Measurements from ENCODE around the gene FGF14.

Gene FGF14

DNA sequence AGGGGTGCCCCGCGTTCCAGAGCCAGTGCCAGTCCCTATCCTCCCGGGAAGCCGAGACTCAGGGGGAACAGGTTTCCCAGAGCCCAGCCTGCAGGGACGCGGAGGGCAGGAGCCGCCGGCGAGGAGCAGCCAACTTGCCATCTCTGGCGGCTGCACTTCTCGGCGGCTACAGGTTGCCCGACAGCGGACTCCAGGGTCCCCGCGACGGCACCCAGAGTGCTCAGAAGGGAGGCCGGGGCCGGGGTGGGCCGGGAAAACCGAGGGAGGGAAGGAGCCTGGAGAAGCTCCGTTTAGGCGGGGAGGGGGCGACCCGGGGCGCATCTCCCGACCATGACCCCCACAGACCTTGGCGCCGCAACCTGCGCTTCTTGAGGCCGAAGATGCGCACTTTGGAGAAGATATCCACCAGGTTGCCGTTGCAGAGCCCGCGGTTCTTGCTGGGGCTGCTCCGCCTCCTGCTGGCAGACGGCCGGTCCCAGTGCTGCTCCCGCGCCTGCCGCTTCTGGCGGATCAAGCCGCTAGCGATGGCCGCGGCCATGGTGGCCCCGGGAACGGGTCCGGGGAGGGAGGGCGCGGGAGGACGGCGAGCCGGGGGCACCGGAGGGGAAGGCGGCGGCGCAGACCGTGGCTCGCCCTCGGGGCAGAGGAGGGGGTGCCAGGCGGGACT lies 485.6 kb downstream of the FGF14 start:
- H3K4me2 ChIP-seq (ENCODE audit: low read depth, low read length, poor library complexity, severe bottlenecking) = no peak overlapping the region
- no peaks in the 10 kb centered on the region for H3K27me3 ChIP-seq (ENCODE audit: low read length)
- no peaks in the 10 kb centered on the region for H3F3A ChIP-seq (ENCODE audit: insufficient read depth)
- H4K20me1 ChIP-seq (ENCODE audit: low read depth, low read length) = no peaks in the 10 kb centered on the region
- no peaks in the 10 kb centered on the region for H3K36me3 ChIP-seq (ENCODE audit: low read length)
- no peaks in the 10 kb centered on the region for H3K9me2 ChIP-seq (replicated peaks; ENCODE audit: insufficient read depth, low read length)
- TF ChIP-seq, protein P1, sequence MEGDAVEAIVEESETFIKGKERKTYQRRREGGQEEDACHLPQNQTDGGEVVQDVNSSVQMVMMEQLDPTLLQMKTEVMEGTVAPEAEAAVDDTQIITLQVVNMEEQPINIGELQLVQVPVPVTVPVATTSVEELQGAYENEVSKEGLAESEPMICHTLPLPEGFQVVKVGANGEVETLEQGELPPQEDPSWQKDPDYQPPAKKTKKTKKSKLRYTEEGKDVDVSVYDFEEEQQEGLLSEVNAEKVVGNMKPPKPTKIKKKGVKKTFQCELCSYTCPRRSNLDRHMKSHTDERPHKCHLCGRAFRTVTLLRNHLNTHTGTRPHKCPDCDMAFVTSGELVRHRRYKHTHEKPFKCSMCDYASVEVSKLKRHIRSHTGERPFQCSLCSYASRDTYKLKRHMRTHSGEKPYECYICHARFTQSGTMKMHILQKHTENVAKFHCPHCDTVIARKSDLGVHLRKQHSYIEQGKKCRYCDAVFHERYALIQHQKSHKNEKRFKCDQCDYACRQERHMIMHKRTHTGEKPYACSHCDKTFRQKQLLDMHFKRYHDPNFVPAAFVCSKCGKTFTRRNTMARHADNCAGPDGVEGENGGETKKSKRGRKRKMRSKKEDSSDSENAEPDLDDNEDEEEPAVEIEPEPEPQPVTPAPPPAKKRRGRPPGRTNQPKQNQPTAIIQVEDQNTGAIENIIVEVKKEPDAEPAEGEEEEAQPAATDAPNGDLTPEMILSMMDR (IDR thresholded peaks at IDR 0.05; ENCODE audit: insufficient read depth, low read length, poor library complexity, severe bottlenecking) = no peak
- no peak for TF ChIP-seq EZH2phosphoT487 (conservative IDR thresholded peaks at IDR 0.05; ENCODE audit: low read length)
- H3K9ac ChIP-seq (ENCODE audit: low read length) = no peak overlapping the region
- no peak overlapping the region for H3K4me3 ChIP-seq (ENCODE audit: insufficient read depth, low read length, poor library complexity, severe bottlenecking)
- H3K9me3 ChIP-seq (ENCODE audit: insufficient read depth, low read length) = no peaks in the 10 kb centered on the region
- no peak overlapping the region for H3K27ac ChIP-seq (ENCODE audit: low read depth, low read length)
- H3K79me2 ChIP-seq (ENCODE audit: insufficient read depth, low read length) = no peaks in the 10 kb centered on the region
- no peak overlapping the region for H2AFZ ChIP-seq (ENCODE audit: low read depth, low read length, severe bottlenecking)

DNA sequence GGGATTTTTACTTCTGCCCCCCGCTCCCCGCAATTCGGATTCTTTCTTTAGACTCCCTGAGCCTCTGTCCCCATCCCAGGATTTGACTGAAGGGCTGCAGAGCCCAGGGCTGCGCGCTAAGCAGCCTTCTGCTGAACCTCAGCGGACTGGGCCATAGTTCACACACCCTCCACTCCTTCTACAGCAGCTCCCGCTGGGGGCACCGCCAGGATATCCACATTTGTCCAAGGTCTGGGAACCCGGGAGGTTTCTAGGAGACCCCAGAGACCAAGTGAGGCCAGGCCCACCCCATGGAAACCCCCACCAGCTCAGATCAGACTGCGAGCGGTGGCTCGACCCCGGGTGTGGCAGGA lies 486.1 kb downstream of the FGF14 start:
- no peaks in the 10 kb centered on the region for H4K20me1 ChIP-seq (ENCODE audit: low read depth, low read length)
- no peak overlapping the region for H3K9ac ChIP-seq (ENCODE audit: low read length)
- H3K27me3 ChIP-seq (ENCODE audit: low read length) = no peaks in the 10 kb centered on the region
- H3K27ac ChIP-seq (ENCODE audit: low read depth, low read length) = no peak overlapping the region
- no peak overlapping the region for H3K4me2 ChIP-seq (ENCODE audit: low read depth, low read length, poor library complexity, severe bottlenecking)
- H2AFZ ChIP-seq (ENCODE audit: low read depth, low read length, severe bottlenecking) = no peak overlapping the region
- H3K36me3 ChIP-seq (ENCODE audit: low read length) = no peaks in the 10 kb centered on the region
- no peaks in the 10 kb centered on the region for H3K79me2 ChIP-seq (ENCODE audit: insufficient read depth, low read length)
- no peaks in the 10 kb centered on the region for H3K9me2 ChIP-seq (replicated peaks; ENCODE audit: insufficient read depth, low read length)
- no peaks in the 10 kb centered on the region for H3K9me3 ChIP-seq (ENCODE audit: insufficient read depth, low read length)
- TF ChIP-seq, protein P1 (IDR thresholded peaks at IDR 0.05; ENCODE audit: insufficient read depth, low read length, poor library complexity, severe bottlenecking) = no peak
- no peak for TF ChIP-seq EZH2phosphoT487 (conservative IDR thresholded peaks at IDR 0.05; ENCODE audit: low read length)
- no peak overlapping the region for H3K4me3 ChIP-seq (ENCODE audit: insufficient read depth, low read length, poor library complexity, severe bottlenecking)
- H3F3A ChIP-seq (ENCODE audit: insufficient read depth) = no peaks in the 10 kb centered on the region

DNA sequence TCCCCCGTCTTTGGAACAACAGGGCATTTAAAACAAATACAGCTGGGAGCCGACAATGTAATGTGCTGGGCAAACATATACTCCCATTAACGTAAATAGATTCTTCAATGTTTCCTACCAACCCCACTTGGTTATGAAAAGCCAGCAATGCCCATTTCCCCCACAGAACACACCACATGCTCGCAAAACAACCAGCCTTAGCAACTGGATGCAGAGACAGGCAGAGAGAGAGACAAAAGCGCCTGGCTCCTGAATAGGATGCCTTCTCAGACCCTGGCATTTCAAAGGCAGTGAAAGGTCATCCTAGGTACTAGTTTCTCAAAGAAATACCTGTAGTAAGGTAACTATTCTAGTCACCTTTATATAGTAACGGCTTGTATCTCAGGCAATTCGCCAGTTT lies 486.5 kb downstream of the FGF14 start:
- Histone ChIP-seq H3K9me3 (ENCODE audit: insufficient read depth, low read length) (no peaks in the 10 kb centered on the region), H3K9ac (ENCODE audit: low read length) (no peak overlapping the region), H3K36me3 (ENCODE audit: low read length) (no peaks in the 10 kb centered on the region), H3K9me2 (replicated peaks; ENCODE audit: insufficient read depth, low read length) (no peaks in the 10 kb centered on the region), H4K20me1 (ENCODE audit: low read depth, low read length) (no peaks in the 10 kb centered on the region), H2AFZ (ENCODE audit: low read depth, low read length, severe bottlenecking) (no peak overlapping the region), H3K4me2 (ENCODE audit: low read depth, low read length, poor library complexity, severe bottlenecking) (no peak overlapping the region), H3K27me3 (ENCODE audit: low read length) (no peaks in the 10 kb centered on the region), H3K4me3 (ENCODE audit: insufficient read depth, low read length, poor library complexity, severe bottlenecking) (no peak overlapping the region), H3K79me2 (ENCODE audit: insufficient read depth, low read length) (no peaks in the 10 kb centered on the region), H3F3A (ENCODE audit: insufficient read depth) (no peaks in the 10 kb centered on the region), H3K27ac (ENCODE audit: low read depth, low read length) (no peak overlapping the region)
- no peak for TF ChIP-seq EZH2phosphoT487 (conservative IDR thresholded peaks at IDR 0.05; ENCODE audit: low read length)
- TF ChIP-seq, protein P1 (IDR thresholded peaks at IDR 0.05; ENCODE audit: insufficient read depth, low read length, poor library complexity, severe bottlenecking) = no peak
